ENCODE results near the gene DDX11.

- TF ChIP-seq, protein P1, sequence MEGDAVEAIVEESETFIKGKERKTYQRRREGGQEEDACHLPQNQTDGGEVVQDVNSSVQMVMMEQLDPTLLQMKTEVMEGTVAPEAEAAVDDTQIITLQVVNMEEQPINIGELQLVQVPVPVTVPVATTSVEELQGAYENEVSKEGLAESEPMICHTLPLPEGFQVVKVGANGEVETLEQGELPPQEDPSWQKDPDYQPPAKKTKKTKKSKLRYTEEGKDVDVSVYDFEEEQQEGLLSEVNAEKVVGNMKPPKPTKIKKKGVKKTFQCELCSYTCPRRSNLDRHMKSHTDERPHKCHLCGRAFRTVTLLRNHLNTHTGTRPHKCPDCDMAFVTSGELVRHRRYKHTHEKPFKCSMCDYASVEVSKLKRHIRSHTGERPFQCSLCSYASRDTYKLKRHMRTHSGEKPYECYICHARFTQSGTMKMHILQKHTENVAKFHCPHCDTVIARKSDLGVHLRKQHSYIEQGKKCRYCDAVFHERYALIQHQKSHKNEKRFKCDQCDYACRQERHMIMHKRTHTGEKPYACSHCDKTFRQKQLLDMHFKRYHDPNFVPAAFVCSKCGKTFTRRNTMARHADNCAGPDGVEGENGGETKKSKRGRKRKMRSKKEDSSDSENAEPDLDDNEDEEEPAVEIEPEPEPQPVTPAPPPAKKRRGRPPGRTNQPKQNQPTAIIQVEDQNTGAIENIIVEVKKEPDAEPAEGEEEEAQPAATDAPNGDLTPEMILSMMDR (IDR thresholded peaks at IDR 0.05), result no peak
- no peak for TF ChIP-seq EZH2 (IDR thresholded peaks at IDR 0.05; ENCODE audit: borderline replicate concordance, insufficient read depth, low read depth, low read length, poor library complexity, severe bottlenecking)
Measured at GRCh38 chr12:31119192-31119802, 45.6 kb downstream of the DDX11 start.

Data from B cell (primary cell).